Testis (tissue), 2 donors: ENCODE data around the gene GPS1.

Experiments
- POLR2A ChIP-seq: fragments of 450-650 bp; IDR thresholded peaks from one replicate; pipeline ENCODE4 v1.6.1; 2017; ENCODE audit warnings: antibody characterized with exemption, mild to moderate bottlenecking, moderate library complexity
- TF ChIP-seq, protein P1 (sequence below), 3 experiments: fragments of 450-650 bp in 2 of 3; fragments of 200-600 bp in 1 of 3; sonication (generic) in 1 of 3; IDR thresholded peaks; one replicate each; pipeline ENCODE4 v1.5.1; 2016 to 2019; ENCODE audit warnings: antibody characterized with exemption in 3 of 3, mild to moderate bottlenecking in 2 of 3, moderate library complexity in 1 of 3

DNA sequence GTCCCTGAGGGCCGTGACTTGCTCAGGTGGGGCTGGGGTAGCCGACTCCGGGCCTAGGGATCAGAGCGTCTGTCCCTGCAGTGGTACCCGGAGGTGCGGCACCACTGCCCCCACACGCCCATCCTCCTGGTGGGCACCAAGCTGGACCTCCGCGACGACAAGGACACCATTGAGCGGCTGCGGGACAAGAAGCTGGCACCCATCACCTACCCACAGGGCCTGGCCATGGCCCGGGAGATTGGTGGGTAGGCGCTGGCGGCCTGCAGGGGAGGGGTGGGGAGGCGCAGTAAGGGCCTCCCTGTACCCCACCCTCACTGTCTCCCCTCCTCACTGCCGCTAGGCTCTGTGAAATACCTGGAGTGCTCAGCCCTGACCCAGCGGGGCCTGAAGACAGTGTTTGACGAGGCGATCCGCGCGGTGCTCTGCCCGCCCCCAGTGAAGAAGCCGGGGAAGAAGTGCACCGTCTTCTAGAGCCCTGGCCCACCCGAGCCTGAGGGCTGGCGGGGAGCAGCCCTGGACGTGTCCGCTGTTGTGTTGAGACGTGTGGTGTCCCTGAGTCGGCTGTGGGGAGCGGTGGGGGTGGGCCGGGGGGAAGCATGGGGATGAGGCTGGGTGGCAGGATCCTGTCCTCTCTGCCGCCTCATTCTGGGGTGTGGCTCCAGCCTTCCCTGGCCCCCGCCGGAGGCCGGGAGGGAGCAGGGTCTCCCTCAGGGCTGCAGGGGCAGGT, 18.2 kb upstream of the GPS1 start:
- TF ChIP-seq POLR2A: no peak
- TF ChIP-seq, protein P1, sequence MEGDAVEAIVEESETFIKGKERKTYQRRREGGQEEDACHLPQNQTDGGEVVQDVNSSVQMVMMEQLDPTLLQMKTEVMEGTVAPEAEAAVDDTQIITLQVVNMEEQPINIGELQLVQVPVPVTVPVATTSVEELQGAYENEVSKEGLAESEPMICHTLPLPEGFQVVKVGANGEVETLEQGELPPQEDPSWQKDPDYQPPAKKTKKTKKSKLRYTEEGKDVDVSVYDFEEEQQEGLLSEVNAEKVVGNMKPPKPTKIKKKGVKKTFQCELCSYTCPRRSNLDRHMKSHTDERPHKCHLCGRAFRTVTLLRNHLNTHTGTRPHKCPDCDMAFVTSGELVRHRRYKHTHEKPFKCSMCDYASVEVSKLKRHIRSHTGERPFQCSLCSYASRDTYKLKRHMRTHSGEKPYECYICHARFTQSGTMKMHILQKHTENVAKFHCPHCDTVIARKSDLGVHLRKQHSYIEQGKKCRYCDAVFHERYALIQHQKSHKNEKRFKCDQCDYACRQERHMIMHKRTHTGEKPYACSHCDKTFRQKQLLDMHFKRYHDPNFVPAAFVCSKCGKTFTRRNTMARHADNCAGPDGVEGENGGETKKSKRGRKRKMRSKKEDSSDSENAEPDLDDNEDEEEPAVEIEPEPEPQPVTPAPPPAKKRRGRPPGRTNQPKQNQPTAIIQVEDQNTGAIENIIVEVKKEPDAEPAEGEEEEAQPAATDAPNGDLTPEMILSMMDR (IDR thresholded peaks at IDR 0.05): no peak
